GM12873 (cell line): ENCODE measurements around the gene SCML1.

Experiments used
- CTCF ChIP-seq: IDR thresholded peaks from 2 replicates; pipeline ENCODE4 v1.5.1; 2012; ENCODE audit warnings: low read depth, mild to moderate bottlenecking, moderate library complexity, low read length, control low read depth; ENCODE audit not compliant: insufficient read depth; ENCODE audit errors: missing control alignments

The SCML1 gene

GRCh38 chrX:17738737-17739535, 1.6 kb downstream of the SCML1 start:
- TF ChIP-seq CTCF, result no peak

- no peak for TF ChIP-seq CTCF
These were observed 3.1 kb downstream of the SCML1 start for GRCh38 chrX:17740137-17741122.

GRCh38 chrX:17741123-17741511, 3.8 kb downstream of the SCML1 start:
- no peak for TF ChIP-seq CTCF

- TF ChIP-seq CTCF, result no peak
These were observed 6.6 kb downstream of the SCML1 start for GRCh38 chrX:17743913-17744312.

GRCh38 chrX:17744896-17745523, 7.7 kb downstream of the SCML1 start:
- no peak for TF ChIP-seq CTCF

GRCh38 chrX:17747692-17748091, 10.4 kb downstream of the SCML1 start:
- TF ChIP-seq CTCF, result no peak

GRCh38 chrX:17748684-17749083, 11.4 kb downstream of the SCML1 start:
- no peak for TF ChIP-seq CTCF
